NCI-H1436 (cell line): ENCODE measurements around the gene VEGFD.

ENCODE experiments used
- DNase-seq: peaks from one replicate; lab custom pipeline; 2025; lab: John Stamatoyannopoulos, UW

The VEGFD gene

GRCh38 chrX:15359701-15360100, 24.5 kb downstream of the VEGFD start:
- DNase-seq = no peak

- DNase-seq = no peak
These were observed 25.7 kb downstream of the VEGFD start for GRCh38 chrX:15358533-15358932.

- no peak for DNase-seq
These were observed 27.8 kb downstream of the VEGFD start for GRCh38 chrX:15356444-15356843.

- DNase-seq = no peak
These were observed 33.8 kb downstream of the VEGFD start for GRCh38 chrX:15350329-15350996.

- peak; percentile 34 for DNase-seq
These were observed 35.2 kb downstream of the VEGFD start for GRCh38 chrX:15349046-15349445.

GRCh38 chrX:15345976-15346375, 38.2 kb downstream of the VEGFD start:
- DNase-seq = no peak

GRCh38 chrX:15344106-15344505, 40.1 kb downstream of the VEGFD start:
- no peak for DNase-seq

GRCh38 chrX:15343075-15343476, 41.1 kb downstream of the VEGFD start:
- DNase-seq = no peak

GRCh38 chrX:15340867-15341266, 43.3 kb downstream of the VEGFD start:
- no peak for DNase-seq

GRCh38 chrX:15336023-15336413, 48.2 kb downstream of the VEGFD start:
- DNase-seq = no peak

- peak; percentile 89 for DNase-seq
These were observed 48.8 kb downstream of the VEGFD start, which contains the start of gene PIGA for GRCh38 chrX:15335135-15336022. Gene PIGA, minus strand, starts transcription at chrX:15335523. Its CDS starts 3,593 bp downstream, at chrX:15331930.

- no peak for DNase-seq
These were observed 49.7 kb downstream of the VEGFD start for GRCh38 chrX:15334561-15334960.

GRCh38 chrX:15328821-15329220, 55.4 kb downstream of the VEGFD start:
- no peak for DNase-seq

GRCh38 chrX:15328131-15328530, 56.1 kb downstream of the VEGFD start:
- DNase-seq = no peak

GRCh38 chrX:15322472-15322871, 61.7 kb downstream of the VEGFD start:
- no peak for DNase-seq

GRCh38 chrX:15322072-15322471, 62.1 kb downstream of the VEGFD start:
- no peak for DNase-seq

- no peak for DNase-seq
These were observed 62.8 kb downstream of the VEGFD start for GRCh38 chrX:15321447-15321846.

GRCh38 chrX:15320297-15320696, 63.9 kb downstream of the VEGFD start:
- DNase-seq = no peak

- DNase-seq = no peak
These were observed 65.1 kb downstream of the VEGFD start for GRCh38 chrX:15319075-15319474.

- DNase-seq = no peak
These were observed 68.7 kb downstream of the VEGFD start, which contains the start of gene ASB11 for GRCh38 chrX:15315509-15315908. Gene ASB11, minus strand, starts transcription at chrX:15315640. Its CDS starts 35 bp downstream, at chrX:15315605.

- DNase-seq = no peak
These were observed 69.7 kb downstream of the VEGFD start for GRCh38 chrX:15314472-15314871.

GRCh38 chrX:15311119-15311518, 73.1 kb downstream of the VEGFD start:
- DNase-seq = no peak

- DNase-seq = peak; percentile 42
These were observed 74.1 kb downstream of the VEGFD start for GRCh38 chrX:15310117-15310516.
